ENCODE results near the gene CNPY4. TPM values are rescaled to one million over a fixed set of nuclear protein-coding genes. Genes with fewer than 3 reads are reported as not detected.

CNPY4 gene
- total RNA-seq, 2 donors from 2014 or later: 0.99 to 2.3 TPM

GRCh38 chr7:100093925-100094486, 25.4 kb upstream of the CNPY4 start:
- WGBS, 2 donors: 83 to 92% methylated on average over 16 of the region's 16 CpGs
- H3K9me3 ChIP-seq: no peaks in the 10 kb centered on the region
- DNase-seq (no peak), ATAC-seq (no peak)
- H3K36me3 ChIP-seq (replicated peaks in 1 of 2; ENCODE audit: insufficient read depth in 1 of 2, low read depth in 2 of 2): peaks cover 22 to 36% of the 10 kb centered on the region in 2 donors
- H3K27me3 ChIP-seq: no peaks in the 10 kb centered on the region
- TF ChIP-seq POLR2A (IDR thresholded peaks at IDR 0.05) (no peak), CTCF (IDR thresholded peaks at IDR 0.05) (no peak)
- no peak overlapping the region for H3K4me3 ChIP-seq
- no peak overlapping the region for H3K27ac ChIP-seq
- H3K4me1 ChIP-seq: peaks cover 15% of the 10 kb centered on the region
- intact Hi-C loops (cut with DNase I): no loop called here

GRCh38 chr7:100095289-100095688, 24.1 kb upstream of the CNPY4 start:
- intact Hi-C loops (cut with DNase I): no loop called here

GRCh38 chr7:100095704-100096103, 23.7 kb upstream of the CNPY4 start:
- Histone ChIP-seq H3K27me3 (no peaks in the 10 kb centered on the region), H3K4me1 (peaks cover 14% of the 10 kb centered on the region), H3K27ac (no peak overlapping the region), H3K36me3 (replicated peaks in 1 of 2; ENCODE audit: insufficient read depth in 1 of 2, low read depth in 2 of 2) (peaks cover 22 to 36% of the 10 kb centered on the region in 2 donors), H3K9me3 (no peaks in the 10 kb centered on the region), H3K4me3 (no peak overlapping the region)
- DNase-seq (no peak), ATAC-seq (no peak)
- 79 to 97% methylated on average over 16 to 17 of the region's 17 CpGs for WGBS, 2 donors
- no peak for TF ChIP-seq CTCF (IDR thresholded peaks at IDR 0.05)
- TF ChIP-seq POLR2A (IDR thresholded peaks at IDR 0.05): no peak
- intact Hi-C loops (cut with DNase I): no loop called here

More at GRCh38 chr7:100095289-100095688, 24.1 kb upstream of the CNPY4 start:
- no peak overlapping the region for H3K4me3 ChIP-seq
- H3K9me3 ChIP-seq: no peaks in the 10 kb centered on the region
- TF ChIP-seq CTCF (IDR thresholded peaks at IDR 0.05) (no peak), POLR2A (IDR thresholded peaks at IDR 0.05) (no peak)
- H3K4me1 ChIP-seq: peaks cover 14% of the 10 kb centered on the region
- H3K36me3 ChIP-seq (replicated peaks in 1 of 2; ENCODE audit: insufficient read depth in 1 of 2, low read depth in 2 of 2): peaks cover 22 to 36% of the 10 kb centered on the region in 2 donors
- 86% methylated on average over 9 of the region's 9 CpGs for whole genome bisulfite sequencing, 2 donors
- ATAC-seq (no peak), DNase-seq (no peak)
- no peaks in the 10 kb centered on the region for H3K27me3 ChIP-seq
- H3K27ac ChIP-seq: no peak overlapping the region

GRCh38 chr7:100098913-100099312, 20.5 kb upstream of the CNPY4 start:
- Histone ChIP-seq H3K27me3 (no peaks in the 10 kb centered on the region), H3K4me1 (peaks cover 27% of the 10 kb centered on the region), H3K4me3 (no peak overlapping the region), H3K9me3 (no peaks in the 10 kb centered on the region), H3K27ac (no peak overlapping the region), H3K36me3 (replicated peaks in 1 of 2; ENCODE audit: insufficient read depth in 1 of 2, low read depth in 2 of 2) (peaks cover 20 to 27% of the 10 kb centered on the region in 2 donors)
- intact Hi-C loops (cut with DNase I): no loop called here
- no peak for ATAC-seq
- DNase-seq: no peak
- WGBS, 2 donors: 80 to 83% methylated on average over 10 of the region's 10 CpGs
- TF ChIP-seq POLR2A (IDR thresholded peaks at IDR 0.05) (no peak), CTCF (IDR thresholded peaks at IDR 0.05) (no peak)

- peaks cover 27% of the 10 kb centered on the region for H3K4me1 ChIP-seq
- H3K4me3 ChIP-seq: peak overlapping the region in 1 of 2 donors; percentile 75
- no peak for DNase-seq
- TF ChIP-seq CTCF (IDR thresholded peaks at IDR 0.05): no peak
- H3K27ac ChIP-seq: peak overlapping the region in 2 of 4 donors; percentile 84 to 91
- no peak for ATAC-seq
- H3K27me3 ChIP-seq: no peaks in the 10 kb centered on the region
- 56 to 68% methylated on average over 12 of the region's 12 CpGs for WGBS, 2 donors
- intact Hi-C loops (cut with DNase I): no loop called here
- peaks cover 17 to 30% of the 10 kb centered on the region in 2 donors for H3K36me3 ChIP-seq (replicated peaks in 1 of 2; ENCODE audit: insufficient read depth in 1 of 2, low read depth in 2 of 2)
- H3K9me3 ChIP-seq: no peaks in the 10 kb centered on the region
Measured at GRCh38 chr7:100099452-100099851, 20.0 kb upstream of the CNPY4 start.

Data from body of pancreas (tissue), 4 donors.